ENCODE data around the gene WARS2.

Gene WARS2

DNA sequence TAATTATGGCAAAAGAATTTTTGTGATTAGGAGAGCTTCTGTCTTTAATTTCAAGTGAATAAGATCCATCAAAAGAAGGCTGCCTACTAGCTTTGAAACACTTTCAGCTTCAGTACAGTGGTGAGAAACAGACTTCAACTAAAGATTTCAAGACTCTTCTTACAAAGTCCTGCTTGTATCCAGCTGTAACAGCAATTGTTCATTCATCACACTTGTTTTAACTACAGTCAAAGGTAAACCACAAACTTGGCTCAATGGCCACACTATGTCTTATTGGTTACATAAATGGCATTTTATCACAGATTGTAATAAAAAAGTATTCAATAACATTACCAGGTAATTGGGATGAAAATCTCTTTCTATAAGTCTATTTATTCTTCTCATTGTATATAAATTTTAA, 59.2 kb downstream of the WARS2 start:
- no peak for DNase-seq

DNA sequence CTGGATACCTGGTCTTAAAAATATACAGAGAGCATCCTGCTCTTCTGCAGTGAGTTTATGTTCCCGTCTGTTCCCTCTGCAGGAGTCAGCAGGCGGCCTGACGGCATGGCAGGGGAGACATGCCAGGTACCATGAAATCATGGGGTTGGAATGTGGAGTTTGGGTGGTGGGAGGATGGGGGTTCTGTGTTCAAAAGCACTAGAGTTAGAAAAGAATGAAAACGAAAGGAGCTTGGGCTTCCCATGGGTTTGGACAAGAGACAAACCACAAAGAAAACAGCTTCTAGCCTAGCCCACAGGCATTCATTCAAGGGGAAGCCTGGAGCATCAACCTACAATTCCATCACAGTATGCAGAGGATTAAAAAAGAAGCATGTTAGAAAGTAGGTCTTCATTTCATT, 59.9 kb downstream of the WARS2 start:
- no peak for DNase-seq

DNA sequence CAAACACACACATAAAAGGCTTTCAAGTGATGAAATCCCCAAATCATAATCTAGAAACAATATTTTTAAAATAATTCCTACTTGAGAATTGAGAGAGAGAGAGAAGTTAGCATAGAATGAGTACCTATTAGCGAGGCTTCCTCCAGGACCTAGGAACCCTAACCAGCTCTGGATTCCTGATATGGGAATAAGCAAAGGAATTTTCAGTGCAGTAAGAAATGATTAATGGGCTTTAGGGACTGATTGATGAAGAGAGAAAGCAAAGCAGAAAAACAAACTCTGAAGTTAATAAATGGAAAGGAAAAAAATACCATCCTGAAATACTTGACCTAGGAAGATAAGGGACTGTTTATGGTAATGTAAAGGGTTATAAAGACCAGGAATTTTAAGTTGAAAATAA, 60.6 kb downstream of the WARS2 start:
- no peak for DNase-seq

DNA sequence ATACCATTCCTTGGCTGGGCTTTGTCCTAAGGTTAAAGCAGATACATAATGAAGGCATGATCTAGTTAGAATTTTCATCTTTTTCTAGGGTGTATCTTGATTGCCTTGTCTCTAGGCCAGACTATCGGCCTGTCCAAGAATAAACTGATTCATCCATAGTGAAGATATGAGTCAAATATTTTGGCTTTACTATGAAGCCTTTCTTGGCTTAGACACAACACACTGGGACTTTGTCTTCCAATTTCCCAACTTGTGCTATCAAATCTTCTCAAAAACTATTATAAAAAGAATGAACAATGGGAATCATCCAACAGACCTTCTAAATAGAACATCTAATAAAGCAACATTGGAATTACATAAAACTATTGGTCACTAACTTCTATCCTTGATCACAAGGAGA, 64.8 kb downstream of the WARS2 start:
- DNase-seq: no peak

DNA sequence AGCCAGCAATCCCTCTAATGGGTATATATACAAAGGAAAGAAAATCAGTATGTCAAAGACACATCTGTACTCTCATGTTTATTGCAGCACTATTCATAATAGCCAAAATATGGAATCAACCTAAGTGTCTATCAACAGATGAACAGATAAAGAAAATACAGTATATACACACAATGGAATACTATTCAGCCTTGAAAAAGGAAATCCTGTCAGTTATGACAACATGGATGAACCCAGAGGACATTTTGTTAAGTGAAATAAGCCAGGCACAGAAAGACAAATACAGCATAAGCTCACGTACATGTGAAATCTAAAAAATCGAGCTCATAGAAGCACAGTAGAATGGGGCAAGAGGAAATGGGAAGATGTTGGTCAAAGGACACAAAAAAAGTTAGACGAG, 69.1 kb downstream of the WARS2 start:
- DNase-seq: no peak

DNA sequence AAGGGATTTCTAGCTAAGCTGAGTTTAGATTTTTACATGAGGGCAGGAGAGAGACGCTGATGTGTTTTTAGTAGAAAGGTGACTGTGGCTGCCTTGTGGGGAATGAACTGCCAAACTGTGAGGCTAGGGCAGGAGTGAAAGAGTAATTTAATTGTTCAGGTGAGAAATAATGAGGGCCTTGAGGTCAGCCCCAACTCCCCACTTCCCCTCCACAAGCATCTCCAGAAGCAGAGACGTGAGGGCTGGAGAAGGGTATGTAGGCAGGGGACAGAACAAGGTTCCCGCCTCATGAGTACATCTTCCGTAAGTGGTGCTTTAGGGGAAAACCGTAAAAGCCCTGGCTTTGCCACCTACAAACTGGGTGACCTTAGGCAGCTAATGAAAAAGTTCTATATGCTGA, 70.8 kb downstream of the WARS2 start:
- DNase-seq: no peak

DNA sequence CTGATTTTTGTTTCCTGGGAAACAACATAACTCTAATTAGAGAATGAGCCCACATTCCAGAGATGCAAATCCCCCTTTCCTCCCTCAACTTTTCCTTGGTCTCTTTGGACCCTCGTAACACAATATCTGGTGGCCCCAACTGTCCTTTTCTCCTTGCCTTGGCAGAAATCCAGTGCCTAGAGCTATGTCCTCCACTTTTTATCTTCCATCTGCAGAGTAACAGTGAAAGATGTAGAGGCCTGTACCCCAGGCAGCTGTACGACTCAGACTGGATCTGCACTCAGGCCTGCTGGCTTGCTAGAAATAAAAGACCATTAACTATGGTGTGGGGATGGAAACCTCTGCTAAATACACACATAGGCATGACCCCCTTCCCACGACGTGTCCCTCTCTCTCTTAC, 72.0 kb downstream of the WARS2 start:
- no peak for DNase-seq

DNA sequence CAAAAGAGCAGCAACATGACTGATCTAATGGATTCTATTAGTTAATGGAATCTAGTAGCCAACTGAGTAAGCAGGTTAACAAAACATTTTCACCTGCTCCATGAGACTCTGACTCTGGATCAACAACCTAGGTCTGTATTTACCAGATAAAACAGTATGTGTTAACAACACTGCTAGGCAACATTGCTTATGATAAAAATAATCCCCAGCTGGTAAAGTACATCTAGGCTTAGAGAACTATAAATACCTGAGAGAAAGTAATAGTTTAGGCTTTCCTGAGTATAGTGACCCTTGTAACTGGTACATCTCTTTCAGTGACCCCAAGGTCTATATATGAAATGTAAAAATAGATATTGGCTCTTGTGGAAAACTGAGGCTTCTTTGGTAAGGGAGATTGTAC, 78.8 kb downstream of the WARS2 start:
- DNase-seq: no peak

DNA sequence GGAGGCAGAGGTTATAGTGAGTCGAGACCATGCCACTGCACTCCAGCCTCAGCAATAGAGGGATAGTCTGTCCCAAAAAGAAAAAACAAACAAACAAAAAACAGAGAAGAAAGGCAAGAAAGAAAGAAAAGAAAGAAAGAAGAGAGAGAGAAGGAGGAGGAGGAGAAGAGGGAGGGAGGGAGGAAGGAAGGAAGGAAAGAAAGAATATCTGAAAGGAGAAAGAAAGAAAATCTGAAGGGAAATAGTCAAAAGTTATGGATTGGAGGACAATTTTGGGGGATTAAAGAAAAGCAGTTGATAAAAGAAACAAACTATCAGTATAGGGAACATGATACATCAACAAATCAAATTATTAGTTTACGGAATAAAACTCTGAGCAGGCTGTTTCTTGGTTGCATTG, 84.9 kb downstream of the WARS2 start:
- DNase-seq: no peak

DNA sequence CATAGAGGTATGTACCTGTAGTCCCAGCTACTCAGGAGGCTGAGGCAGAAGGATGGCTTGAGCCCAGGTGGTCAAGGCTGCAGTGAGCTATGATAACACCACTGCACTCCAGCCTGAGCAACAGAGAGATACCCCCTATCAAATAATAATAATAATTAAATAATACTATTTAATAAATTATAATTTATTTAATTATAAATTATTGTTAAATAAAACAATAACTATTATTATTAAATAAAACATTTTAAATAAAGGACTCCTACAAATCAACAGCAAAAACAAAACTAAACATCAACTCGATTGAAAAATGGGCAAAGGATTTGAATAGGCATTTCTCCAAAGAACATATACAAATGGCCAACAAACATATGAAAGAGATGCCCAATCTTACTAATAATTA, 86.5 kb downstream of the WARS2 start:
- no peak for DNase-seq

DNA sequence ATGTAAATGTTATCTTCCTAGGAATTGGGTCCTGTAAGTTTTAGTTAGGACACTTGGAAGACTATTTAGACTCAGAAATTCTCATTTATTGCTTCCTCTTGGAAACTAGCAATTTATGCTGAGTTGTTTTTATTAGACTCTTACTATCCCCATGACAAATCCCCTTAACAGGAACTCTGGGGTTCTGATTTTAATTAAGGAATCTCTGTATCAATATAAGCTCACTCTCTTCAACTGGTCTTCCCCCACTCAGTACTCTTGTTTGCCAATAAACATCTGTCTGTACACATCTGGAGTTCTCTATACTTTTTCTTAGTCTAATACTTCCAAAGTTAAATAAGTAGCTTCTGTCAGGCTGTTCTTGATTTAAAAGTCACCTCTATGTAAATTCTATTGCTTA, 88.2 kb downstream of the WARS2 start:
- no peak for DNase-seq

DNA sequence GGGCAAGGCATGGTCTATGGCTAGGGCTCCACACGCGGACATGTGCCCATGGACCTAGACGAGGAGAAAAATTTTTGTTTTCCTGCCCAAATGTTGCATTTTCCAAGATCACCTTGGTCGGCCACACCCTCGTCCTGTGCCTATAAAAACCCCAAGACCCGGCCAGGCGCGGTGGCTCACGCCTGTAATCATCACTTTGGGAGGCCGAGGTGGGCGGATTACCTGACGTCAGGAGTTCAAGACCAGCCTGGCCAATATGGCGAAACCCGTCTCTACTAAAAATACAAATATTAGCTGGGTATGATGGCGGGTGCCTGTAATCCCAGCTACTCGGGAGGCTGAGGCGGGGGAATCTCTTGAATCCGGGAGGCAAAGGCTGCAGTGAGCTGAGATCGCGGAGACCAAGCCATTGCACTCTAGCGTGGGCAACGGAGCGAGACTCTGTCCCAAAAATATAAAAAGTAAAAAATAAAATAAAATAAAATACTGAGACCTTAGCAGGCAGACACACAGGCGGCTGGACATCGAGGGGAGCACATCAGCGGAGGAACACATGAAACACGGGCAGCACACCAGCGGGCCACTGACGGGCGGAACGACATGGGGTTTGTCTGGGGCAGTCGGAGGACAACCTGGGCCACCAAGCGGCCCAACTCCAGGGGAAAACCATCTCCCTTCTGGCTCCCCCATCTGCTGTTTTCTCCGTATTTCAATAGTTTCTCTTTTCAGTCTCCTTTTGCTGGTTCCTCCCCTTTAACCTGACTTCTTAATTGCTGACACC, 91.6 kb downstream of the WARS2 start:
- no peak for DNase-seq

DNA sequence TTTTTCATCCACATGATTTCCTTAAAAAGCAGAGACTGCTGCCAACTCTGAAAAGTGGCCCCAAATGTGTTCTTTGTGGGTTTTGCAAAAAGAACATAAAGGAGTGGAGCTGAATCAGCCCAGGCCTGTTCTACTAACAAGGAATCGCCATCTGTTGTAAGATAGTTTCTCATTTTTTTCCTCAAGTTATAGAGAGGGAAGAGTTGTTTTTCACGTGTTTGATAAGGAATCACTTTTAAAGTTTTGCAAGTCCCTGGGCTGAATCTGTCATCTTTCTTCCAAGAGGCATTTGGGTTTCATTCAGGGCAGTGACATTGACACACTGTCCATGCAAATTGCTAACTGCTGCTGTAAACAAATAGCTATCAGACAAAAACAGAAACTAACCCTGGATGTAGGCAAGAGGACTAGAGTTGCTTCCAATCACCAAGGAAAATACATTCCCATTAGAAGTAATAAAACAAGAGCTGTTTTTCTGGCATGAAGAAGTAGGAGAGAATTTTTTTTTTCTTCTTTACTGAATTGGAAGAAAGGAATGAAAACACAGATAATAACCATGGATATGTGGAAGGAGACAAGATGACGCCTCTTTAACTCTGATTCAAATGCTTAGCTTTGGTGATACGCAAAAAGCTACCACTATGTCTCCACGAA, 93.5 kb downstream of the WARS2 start:
- no peak for DNase-seq

DNA sequence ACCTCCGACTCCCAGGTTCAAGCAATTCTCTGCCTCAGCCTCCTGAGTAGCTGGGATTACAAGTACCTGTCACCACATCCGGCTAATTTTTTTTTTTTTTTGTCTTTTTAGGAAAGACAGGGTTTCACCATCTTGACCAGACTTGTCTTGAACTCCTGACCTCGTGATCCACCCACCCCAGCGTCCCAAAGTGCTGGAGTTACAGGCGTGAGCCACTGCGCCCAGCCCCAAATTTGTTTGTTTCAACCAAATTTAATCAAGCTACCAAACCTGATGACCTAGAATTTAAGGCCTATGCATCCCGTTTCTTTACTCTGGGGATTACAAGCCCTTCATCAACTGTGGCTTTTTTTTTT, 94.0 kb downstream of the WARS2 start:
- DNase-seq: no peak

DNA sequence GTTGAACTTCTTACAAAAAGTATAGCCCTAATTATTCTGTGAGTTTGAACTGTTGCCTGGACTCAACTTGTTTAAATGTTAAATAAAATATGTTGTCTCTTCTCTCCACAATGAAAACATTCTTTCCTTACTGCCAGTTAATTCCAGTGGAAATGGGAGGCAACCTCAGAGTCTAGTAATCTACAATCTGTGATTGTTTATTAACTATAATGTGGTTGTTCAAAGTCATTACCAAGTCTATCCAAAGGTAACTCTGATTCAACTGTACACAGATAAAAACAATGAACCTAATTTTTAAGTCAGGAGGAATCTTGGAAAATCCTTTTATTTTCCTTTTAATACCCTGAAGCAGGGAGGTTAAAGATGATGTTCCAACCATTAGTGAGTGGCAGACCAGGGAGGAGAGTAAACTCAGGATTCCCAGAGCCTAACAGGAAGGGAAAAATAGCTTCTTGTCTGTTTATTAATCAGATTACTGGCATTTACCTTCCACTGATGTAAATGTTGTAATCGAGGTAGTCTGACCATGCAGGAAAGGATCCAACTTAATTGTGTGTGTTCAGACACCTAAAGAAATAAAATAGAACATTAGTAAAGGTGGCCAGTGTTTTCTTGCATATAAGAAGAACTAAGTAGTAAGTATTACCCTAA, 95.2 kb downstream of the WARS2 start:
- DNase-seq: no peak

DNA sequence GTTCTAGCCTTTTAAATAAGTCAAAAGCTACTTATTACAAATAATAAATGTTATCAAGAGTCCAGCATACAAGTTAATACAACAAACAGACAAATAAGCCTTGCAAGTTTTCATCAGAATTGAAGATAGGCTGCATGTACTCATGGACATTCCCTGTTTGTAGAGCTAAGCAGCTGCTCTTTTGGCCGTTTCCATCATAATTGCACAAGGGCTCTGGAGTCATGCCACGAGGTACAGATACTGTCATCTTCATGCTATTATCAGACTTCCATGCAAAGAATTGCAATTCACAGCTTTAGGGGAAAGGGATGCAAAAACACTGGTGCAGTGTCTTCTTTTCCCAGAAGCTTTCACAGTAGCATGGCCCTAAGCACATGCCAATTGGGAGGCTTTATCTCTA, 99.5 kb downstream of the WARS2 start:
- no peak for DNase-seq

DNA sequence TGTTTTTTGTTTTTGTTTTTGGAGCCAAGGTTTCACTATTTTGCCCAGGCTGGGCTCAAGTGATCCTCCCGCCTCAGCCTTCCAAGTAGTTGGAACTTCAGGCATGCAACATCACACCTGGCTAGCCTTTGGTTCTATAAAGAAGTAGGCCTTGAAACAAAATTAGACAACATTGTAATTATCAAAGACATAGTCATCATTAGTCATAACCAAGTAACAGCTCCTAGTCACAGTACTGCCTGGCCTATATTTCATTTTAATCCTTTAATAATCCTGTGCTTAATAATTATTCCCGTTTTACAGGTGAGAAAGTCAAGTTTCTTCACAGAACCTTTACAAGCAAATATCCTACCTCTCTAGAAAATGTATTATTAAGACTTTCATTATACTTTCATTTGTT, 100.0 kb downstream of the WARS2 start:
- no peak for DNase-seq

DNA sequence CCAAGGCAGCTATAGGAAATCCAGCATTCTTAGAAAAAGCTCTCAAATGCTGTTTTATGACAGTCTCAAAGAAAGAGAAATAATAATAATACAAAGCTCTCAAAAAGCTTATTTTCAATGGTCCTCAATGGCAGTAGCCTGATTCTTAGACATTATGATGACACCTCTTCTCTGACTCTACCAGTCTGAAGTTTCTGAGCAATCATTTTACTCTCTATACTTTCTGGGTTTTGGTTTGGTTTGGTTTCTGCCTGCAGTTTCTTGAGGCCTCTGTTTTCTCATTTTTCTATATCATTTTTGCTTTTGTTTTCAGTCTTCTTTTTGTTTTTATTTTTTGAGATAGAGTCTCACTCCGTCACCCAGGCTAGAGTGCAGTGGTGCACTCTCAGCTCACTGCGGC, 102.1 kb downstream of the WARS2 start:
- DNase-seq: no peak

DNA sequence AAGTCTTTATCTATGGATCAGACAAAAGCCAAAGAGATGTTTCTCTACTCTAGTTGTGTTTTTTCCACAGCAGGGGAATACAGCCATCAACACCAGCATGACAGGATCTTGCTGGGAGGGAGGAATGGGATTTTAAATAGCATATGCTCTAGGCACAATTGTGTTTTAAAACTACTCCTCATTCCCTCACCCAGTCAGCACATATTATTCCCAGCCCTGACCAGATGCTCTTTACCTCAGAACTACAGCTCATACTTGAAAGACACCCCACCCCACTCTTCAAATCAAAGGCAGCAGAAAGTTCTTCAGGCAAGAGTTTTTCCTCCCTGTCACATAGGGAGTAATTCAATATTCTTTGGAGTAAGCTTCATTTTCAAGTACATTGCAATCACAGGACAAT, 106.1 kb downstream of the WARS2 start:
- DNase-seq: no peak

DNA sequence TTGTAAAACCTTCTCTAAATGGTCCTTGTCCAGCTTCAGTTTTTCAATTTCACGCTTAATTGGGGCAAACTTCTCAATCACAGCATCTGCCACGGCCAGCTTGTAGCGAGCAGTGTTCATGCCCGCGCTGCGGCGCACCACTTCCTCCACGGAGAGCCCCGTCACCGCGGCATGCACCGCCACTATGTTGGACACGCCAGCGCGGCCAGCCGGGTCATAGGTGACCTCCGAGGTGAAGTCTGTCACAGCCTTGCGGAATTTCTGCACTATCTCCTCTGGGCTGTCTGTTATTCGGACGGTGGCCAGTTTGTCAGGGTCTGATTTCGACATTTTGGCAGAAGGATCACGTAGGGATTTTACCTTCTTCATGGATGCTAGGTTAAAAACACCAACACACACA, 107.5 kb downstream of the WARS2 start:
- no peak for DNase-seq

DNA sequence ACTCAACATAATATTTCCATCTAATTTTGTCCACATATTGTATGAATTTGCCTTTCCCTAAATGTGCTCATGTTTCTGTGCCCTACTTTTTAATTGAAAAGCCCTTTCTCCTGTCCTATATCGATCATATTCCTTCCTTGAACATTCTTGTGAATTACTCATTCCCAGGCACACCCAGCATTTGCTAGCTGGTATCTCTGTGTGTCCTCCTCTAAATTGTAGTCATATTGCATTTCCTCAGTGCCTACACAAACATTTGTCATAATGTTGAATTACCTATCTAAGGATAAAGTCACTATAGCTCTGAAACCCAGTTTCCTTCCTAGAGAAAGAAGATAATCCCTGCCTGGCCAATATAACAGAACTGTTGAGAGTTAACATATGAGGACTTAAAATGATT, 112.7 kb downstream of the WARS2 start:
- no peak for DNase-seq

DNA sequence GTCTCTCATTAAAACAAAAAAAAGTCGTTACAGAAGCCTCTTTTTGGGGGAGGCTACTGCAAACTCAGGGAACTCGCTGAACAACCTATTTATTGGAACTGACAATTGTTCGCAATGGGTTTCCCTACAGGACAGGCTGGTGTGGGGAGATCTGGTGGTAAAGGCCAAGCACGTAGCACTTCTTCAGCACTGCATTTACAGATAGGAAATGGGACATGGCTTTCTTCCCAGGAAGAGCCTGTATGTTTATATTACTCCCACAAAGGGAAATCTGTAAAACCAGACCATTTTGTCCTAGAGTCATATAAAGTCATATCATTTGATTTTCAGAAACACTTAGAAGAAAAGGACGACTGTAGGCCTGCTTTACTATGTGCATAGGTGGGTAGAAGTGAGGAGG, 113.5 kb downstream of the WARS2 start:
- no peak for DNase-seq

DNA sequence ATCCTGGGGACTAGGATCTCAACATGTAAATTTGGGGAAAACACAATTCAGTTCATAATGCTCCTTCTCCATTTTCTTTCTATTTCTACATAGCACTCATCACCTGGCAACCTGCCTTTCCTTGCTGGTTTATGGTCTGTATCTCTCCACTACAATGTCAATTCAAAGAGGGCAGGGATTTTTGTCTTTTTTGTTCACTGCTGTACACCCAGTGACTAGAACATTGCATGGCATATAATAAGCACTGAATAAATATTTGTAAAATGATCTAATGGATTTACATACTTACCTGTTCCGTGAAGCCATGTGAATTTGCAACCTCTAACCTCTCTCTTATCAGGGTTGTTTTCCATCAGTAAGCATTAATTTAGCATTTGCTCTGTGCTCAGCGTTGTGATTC, 124.9 kb downstream of the WARS2 start:
- no peak for DNase-seq

DNA sequence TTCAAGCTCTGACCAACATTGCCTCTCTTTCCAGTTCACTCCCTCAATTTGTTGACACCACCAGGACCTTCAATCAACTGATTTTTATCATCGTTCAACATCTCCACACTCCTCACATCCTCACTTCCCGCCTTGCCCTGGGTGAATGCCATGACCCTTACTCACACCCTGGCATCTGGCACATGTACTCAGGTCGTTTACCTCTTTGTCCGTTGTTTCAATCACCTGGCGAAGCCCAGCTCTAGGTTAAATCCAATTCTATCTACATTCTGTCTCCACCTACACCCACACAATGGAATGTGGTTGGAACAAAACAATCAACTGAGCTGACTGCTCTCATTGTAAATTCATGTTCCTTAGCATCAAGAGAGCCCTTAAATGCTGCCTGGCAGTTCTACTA, 128.1 kb downstream of the WARS2 start:
- DNase-seq: no peak

DNA sequence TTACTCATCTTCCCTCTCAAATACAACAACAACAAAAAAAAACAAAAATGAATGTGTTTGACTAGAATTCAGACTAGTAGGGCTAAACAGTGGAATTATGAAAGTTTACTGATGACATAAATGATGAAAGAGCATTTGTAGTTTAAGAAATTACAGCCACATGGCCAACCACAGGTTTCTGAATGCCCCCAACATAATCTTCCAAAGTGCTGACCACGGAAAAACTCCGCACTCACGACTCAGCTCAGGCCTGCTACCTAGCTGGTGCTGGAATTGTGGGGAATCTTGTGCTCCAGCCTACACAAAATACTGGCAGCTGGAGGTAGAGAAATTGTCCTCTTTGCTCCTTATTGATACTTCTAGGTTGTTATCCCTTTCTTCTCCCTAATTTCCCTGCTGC, 128.7 kb downstream of the WARS2 start:
- no peak for DNase-seq
